Activated naive CD4-positive, alpha-beta T cell treated with anti-CD3 and anti-CD28 coated beads, Interleukin-2, amount 50 U/mL, for 72 hours (primary cell): ENCODE results near the gene COASY. TPM values are rescaled to one million over a fixed set of nuclear protein-coding genes. Genes with fewer than 3 reads are reported as not detected.

Experiments used
- ATAC-seq, 2 donors: fragments of 150-1000 bp; cut with Tn5 transposase; 2 replicates each; pipeline ENCODE4 v1.10.0; 2021; ENCODE audit warnings: mild to moderate bottlenecking in 2 of 2, moderate library complexity in 2 of 2
- DNase-seq, 2 donors: peaks; one replicate each; pipeline ENCODE4 v3.0.0; 2021 to 2022; ENCODE audit warnings: low spot score in 2 of 2
- H3K27ac Mint-ChIP-seq, 2 donors: one replicate each; pipeline ENCODE4 v1.8.0; 2022; ENCODE audit warnings: mild to moderate bottlenecking in 2 of 2, mixed read lengths in 2 of 2
- H3K36me3 Mint-ChIP-seq, 2 donors: one replicate each; pipeline ENCODE4 v1.8.0; 2022; ENCODE audit warnings: mixed read lengths in 2 of 2
- H3K9me3 Mint-ChIP-seq, 2 donors: one replicate each; pipeline ENCODE4 v1.8.0; 2022; ENCODE audit warnings: mixed read lengths in 2 of 2
- total RNA-seq, 2 donors: library from RNA; stranded (reverse); gene quantifications; one replicate each; pipeline ENCODE4 v1.2.3, GENCODE V29; 2022

COASY gene
- total RNA-seq, 2 donors from 2014 or later, result 86.4 to 124 TPM

GRCh38 chr17:42560246-42560645 is 1.7 kb upstream of the COASY start:
- no peaks in the 10 kb centered on the region for H3K9me3 Mint-ChIP-seq
- DNase-seq (no peak), ATAC-seq (no peak)
- peaks cover 23 to 25% of the 10 kb centered on the region in 2 donors for H3K36me3 Mint-ChIP-seq
- H3K27ac Mint-ChIP-seq, result no peak overlapping the region

DNA sequence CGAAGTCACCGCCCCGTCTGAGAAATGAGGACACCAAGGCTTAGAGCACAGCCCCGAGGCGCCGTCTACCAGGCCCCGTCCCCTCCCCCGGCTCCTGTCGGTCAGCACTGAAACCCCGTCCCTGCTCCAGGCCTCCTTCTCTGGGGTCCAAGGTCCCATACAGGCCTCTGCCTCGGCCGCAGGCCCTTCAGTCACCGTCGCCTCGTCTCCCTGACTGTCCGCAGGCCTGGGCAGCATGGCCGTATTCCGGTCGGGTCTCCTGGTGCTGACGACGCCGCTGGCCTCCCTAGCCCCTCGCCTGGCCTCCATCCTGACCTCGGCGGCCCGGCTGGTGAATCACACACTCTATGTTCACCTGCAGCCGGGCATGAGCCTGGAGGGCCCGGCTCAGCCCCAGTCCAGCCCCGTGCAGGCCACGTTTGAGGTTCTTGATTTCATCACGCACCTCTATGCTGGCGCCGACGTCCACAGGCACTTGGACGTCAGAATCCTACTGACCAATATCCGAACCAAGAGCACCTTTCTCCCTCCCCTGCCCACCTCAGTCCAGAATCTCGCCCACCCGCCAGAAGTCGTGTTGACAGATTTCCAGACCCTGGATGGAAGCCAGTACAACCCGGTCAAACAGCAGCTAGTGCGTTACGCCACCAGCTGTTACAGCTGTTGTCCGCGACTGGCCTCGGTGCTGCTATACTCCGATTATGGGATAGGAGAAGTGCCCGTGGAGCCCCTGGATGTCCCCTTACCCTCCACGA is 617 bp downstream of the COASY start:
- ATAC-seq, result peak; percentile 15 to 31
- Mint-ChIP-seq H3K27ac (peak overlapping the region; percentile 93 to 99), H3K36me3 (peaks cover 26 to 34% of the 10 kb centered on the region in 2 donors), H3K9me3 (no peaks in the 10 kb centered on the region)
- no peak for DNase-seq

DNA sequence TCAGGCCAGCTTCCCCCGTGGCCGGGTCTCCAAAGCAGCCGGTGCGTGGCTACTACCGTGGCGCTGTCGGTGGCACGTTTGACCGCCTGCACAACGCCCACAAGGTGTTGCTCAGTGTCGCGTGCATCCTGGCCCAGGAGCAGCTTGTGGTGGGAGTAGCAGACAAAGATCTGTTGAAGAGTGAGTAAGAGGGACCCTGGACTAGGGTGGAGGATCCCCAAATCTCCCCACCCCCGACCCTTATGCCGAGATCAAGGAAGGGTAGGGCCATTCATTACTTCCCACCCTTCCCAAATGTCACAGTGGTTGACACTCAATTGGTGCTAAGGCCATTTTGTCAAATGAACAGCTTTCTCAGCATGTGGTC is 1.2 kb downstream of the COASY start:
- Mint-ChIP-seq H3K9me3 (no peaks in the 10 kb centered on the region), H3K27ac (peak overlapping the region; percentile 93 to 99), H3K36me3 (peaks cover 31 to 38% of the 10 kb centered on the region in 2 donors)
- DNase-seq, result no peak
- no peak for ATAC-seq

- DNase-seq (no peak), ATAC-seq (no peak)
- no peaks in the 10 kb centered on the region for H3K9me3 Mint-ChIP-seq
- H3K27ac Mint-ChIP-seq, result peak overlapping the region; percentile 93 to 99
- peaks cover 32 to 38% of the 10 kb centered on the region in 2 donors for H3K36me3 Mint-ChIP-seq
Observed at GRCh38 chr17:42563543-42563942, 1.6 kb downstream of the COASY start.

DNA sequence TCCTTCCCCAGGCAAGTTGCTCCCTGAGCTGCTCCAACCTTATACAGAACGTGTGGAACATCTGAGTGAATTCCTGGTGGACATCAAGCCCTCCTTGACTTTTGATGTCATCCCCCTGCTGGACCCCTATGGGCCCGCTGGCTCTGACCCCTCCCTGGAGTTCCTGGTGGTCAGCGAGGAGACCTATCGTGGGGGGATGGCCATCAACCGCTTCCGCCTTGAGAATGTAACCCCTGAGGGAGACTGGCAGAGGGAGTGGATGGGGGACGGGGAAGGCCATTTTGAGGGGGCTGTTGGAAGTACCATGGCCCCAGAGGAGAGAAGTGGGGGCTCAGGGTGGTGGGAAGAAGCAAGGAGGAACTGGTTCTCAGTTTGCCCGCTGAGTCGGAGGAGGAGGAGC is 2.0 kb downstream of the COASY start:
- DNase-seq (no peak), ATAC-seq (no peak)
- Mint-ChIP-seq H3K27ac (peak overlapping the region; percentile 93 to 99), H3K36me3 (peaks cover 36 to 38% of the 10 kb centered on the region in 2 donors), H3K9me3 (no peaks in the 10 kb centered on the region)

- peaks cover 38 to 40% of the 10 kb centered on the region in 2 donors for H3K36me3 Mint-ChIP-seq
- no peaks in the 10 kb centered on the region for H3K9me3 Mint-ChIP-seq
- H3K27ac Mint-ChIP-seq, result peak overlapping the region in 1 of 2 donors; percentile 93
- ATAC-seq, result no peak
- DNase-seq, result no peak
Observed at GRCh38 chr17:42564815-42565522, 3.0 kb downstream of the COASY start.

GRCh38 chr17:42565523-42566214 is 3.7 kb downstream of the COASY start:
- Mint-ChIP-seq H3K36me3 (peaks cover 38 to 40% of the 10 kb centered on the region in 2 donors), H3K9me3 (no peaks in the 10 kb centered on the region), H3K27ac (peak overlapping the region; percentile 94 to 98)
- DNase-seq (no peak), ATAC-seq (no peak)

DNA sequence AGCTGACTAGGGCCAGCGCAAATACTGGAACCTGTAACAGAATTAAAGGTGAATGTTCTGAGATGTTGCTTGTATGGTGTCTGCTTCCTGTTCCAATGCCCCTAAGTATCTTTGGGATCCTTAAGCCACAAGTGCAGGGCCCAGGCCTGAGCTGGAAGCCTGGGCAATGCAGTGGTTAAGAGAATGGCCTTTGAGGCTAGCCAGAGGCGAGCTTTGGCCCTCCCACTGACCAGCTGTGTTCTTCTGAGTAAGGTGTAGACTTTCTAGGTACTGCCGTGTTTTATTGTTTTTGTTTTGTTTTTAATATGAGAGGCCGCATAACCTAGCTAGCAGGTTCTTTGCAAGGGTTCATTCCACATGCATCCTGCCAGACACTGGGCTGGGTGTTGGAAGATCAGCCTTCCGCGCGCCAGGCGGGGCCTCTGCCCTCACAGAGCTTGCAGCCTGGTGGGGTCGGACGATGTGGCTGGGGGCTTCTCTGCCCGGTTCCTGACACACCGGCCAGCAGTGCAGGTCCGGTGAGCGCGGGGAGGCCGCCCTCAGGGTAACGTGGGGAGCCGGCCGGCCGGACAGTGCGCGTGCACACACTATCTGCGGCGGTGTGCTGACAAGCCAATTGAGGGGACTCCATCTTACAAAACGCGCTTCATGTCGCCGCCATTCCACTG is 4.4 kb downstream of the COASY start:
- H3K36me3 Mint-ChIP-seq, result peaks cover 38 to 40% of the 10 kb centered on the region in 2 donors
- H3K9me3 Mint-ChIP-seq, result no peaks in the 10 kb centered on the region
- H3K27ac Mint-ChIP-seq, result peak overlapping the region; percentile 94 to 98
- DNase-seq, result no peak
- ATAC-seq, result no peak

DNA sequence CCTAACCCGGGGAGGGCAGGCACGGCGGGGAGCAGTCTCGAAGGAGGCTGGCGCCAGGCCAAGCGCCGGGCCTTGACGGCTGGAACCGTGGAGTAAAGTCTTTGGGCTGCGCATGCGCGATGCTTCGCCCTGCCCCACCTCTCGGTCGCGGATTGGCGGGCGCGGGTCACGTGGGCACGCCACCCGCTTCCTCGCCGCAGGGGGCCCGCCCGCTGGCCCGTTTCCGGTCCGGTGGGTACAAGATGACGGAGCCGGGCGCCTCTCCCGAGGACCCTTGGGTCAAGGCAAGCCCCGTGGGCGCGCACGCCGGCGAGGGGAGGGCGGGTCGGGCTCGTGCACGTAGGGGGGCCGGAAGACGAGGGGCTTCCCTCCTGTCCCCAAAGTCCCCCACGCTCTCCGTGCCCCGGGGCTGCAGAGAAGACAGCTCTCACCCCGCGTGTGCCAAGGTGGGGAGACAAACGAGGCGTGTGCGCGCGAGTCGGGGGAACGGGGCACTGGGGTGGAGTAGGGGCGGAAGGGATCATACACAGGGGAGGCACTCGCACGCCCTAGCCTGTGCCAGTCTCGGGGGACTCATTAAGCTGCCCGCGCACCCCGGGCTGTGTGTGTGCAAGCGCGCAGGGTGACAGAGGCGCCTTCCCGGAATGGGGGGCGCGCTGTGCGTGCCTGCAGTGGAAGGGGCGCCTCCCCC is 5.1 kb downstream of the COASY start, which contains the start of gene MLX:
Gene MLX (plus strand): TSS at position 218 of the 691 bp plus-strand sequence. CDS start 25 bp downstream, at position 243.
- H3K9me3 Mint-ChIP-seq, result no peaks in the 10 kb centered on the region
- H3K36me3 Mint-ChIP-seq, result peaks cover 35 to 38% of the 10 kb centered on the region in 2 donors
- peak within 1 kb of the TSS; percentile 94 to 98 for H3K27ac Mint-ChIP-seq
- peak; percentile 94 for DNase-seq
- ATAC-seq, result peak; percentile 77 to 82

GRCh38 chr17:42568341-42569111 is 6.6 kb downstream of the COASY start:
- Mint-ChIP-seq H3K36me3 (peaks cover 31 to 34% of the 10 kb centered on the region in 2 donors), H3K9me3 (no peaks in the 10 kb centered on the region), H3K27ac (peak overlapping the region; percentile 50 to 94)
- DNase-seq (no peak), ATAC-seq (no peak)

DNA sequence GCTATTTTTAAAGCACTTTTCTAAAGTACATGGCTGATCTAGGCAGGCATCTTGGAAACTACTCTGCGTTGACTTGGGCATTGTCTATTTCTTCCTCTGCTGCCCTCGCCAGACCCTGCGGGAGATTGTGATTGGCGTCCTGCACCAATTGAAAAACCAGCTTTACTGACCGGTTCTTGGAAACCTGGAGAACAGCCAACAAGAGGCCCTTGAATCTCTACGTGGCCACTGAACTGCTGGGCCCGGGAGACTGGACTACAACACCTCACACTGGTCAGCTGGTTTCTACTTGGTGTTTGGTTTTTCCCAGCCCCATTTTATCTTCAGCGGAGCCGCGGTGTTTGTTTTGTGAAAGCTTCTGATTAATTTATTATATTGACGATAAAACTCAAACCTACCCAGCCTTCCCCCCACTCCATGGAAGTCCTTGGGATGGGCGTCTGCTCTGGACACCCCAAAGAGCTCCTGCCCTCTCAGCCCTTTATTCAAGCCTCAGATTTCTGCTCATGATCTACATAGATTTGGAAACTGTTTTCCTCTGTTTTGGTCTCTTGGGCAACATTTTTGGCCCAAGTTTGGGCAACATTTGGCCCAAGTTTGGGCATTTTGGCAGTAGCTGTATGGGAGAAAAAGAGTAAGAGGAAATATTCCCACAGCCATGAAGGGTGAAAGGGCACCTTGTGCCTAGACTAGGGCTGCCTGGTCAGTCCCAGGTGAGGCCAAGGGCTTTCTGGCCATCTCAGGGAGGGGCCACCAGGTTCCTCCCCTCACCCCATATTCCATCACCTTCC is 9.7 kb downstream of the COASY start:
- ATAC-seq (no peak), DNase-seq (peak in 1 of 2 donors; percentile 43)
- no peaks in the 10 kb centered on the region for H3K9me3 Mint-ChIP-seq
- peaks cover 41 to 45% of the 10 kb centered on the region in 2 donors for H3K36me3 Mint-ChIP-seq
- H3K27ac Mint-ChIP-seq, result peak overlapping the region; percentile 28 to 69

GRCh38 chr17:42573095-42573494 is 11.1 kb downstream of the COASY start:
- ATAC-seq, result no peak
- Mint-ChIP-seq H3K36me3 (peaks cover 49 to 50% of the 10 kb centered on the region in 2 donors), H3K27ac (peak overlapping the region; percentile 64 to 87), H3K9me3 (no peaks in the 10 kb centered on the region)
- DNase-seq, result no peak

GRCh38 chr17:42574463-42574862 is 12.5 kb downstream of the COASY start:
- Mint-ChIP-seq H3K27ac (peak overlapping the region in 1 of 2 donors; percentile 58), H3K36me3 (peaks cover 41 to 51% of the 10 kb centered on the region in 2 donors), H3K9me3 (no peaks in the 10 kb centered on the region)
- no peak for ATAC-seq
- DNase-seq, result no peak

DNA sequence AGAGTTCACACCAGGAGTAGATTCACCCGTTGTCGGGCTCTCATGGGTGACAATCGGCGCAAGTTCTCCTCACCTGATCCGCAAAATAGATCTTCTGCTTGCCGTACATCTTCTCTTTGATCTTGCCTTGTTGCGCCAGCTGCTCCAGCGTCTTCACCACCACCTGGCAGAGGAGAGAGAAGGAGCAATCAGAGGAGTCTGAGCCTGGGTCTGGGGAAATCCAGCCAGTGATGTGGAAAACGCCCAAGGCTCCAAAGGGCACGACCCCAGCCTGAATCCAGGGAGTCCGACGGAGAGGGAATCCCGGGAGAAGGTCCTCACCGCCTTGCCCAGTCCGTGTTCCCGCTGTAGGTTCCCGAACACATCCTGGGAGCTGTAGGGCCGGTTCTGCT is 15.2 kb downstream of the COASY start:
- Mint-ChIP-seq H3K9me3 (no peaks in the 10 kb centered on the region), H3K36me3 (peaks cover 41 to 45% of the 10 kb centered on the region in 2 donors), H3K27ac (peak overlapping the region; percentile 86 to 100)
- peak; percentile 13 to 18 for ATAC-seq
- no peak for DNase-seq
